ENCODE results near the gene GHR. TPM values are rescaled to one million over a fixed set of nuclear protein-coding genes. Genes with fewer than 3 reads are reported as not detected.

Gene GHR
- total and polyA plus RNA-seq, 2 of the 8 experiments (the other 6 are each of a cell fraction or from before 2014, with no cell fraction given) = 0.15 to 0.19 TPM

DNA sequence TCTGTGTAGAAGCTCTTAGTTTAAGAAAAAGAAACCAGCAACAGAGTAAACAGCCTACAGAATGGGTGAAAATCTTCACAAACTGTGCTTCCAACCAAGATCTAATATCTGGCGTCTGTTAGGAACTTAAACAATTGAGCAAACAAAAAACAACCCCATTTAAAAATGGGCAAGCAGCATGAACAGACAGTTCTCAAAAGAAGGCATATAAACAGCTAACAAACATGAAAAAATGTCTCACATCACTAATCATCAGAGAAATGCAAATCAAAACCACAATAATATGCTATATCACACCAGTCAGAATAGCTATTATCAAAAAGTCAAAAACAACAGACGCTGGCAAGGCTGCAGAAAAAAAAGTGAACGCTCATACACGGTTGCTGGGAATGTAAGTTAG lies 249.7 kb downstream of the GHR start (continued):
- TF ChIP-seq, protein P1, sequence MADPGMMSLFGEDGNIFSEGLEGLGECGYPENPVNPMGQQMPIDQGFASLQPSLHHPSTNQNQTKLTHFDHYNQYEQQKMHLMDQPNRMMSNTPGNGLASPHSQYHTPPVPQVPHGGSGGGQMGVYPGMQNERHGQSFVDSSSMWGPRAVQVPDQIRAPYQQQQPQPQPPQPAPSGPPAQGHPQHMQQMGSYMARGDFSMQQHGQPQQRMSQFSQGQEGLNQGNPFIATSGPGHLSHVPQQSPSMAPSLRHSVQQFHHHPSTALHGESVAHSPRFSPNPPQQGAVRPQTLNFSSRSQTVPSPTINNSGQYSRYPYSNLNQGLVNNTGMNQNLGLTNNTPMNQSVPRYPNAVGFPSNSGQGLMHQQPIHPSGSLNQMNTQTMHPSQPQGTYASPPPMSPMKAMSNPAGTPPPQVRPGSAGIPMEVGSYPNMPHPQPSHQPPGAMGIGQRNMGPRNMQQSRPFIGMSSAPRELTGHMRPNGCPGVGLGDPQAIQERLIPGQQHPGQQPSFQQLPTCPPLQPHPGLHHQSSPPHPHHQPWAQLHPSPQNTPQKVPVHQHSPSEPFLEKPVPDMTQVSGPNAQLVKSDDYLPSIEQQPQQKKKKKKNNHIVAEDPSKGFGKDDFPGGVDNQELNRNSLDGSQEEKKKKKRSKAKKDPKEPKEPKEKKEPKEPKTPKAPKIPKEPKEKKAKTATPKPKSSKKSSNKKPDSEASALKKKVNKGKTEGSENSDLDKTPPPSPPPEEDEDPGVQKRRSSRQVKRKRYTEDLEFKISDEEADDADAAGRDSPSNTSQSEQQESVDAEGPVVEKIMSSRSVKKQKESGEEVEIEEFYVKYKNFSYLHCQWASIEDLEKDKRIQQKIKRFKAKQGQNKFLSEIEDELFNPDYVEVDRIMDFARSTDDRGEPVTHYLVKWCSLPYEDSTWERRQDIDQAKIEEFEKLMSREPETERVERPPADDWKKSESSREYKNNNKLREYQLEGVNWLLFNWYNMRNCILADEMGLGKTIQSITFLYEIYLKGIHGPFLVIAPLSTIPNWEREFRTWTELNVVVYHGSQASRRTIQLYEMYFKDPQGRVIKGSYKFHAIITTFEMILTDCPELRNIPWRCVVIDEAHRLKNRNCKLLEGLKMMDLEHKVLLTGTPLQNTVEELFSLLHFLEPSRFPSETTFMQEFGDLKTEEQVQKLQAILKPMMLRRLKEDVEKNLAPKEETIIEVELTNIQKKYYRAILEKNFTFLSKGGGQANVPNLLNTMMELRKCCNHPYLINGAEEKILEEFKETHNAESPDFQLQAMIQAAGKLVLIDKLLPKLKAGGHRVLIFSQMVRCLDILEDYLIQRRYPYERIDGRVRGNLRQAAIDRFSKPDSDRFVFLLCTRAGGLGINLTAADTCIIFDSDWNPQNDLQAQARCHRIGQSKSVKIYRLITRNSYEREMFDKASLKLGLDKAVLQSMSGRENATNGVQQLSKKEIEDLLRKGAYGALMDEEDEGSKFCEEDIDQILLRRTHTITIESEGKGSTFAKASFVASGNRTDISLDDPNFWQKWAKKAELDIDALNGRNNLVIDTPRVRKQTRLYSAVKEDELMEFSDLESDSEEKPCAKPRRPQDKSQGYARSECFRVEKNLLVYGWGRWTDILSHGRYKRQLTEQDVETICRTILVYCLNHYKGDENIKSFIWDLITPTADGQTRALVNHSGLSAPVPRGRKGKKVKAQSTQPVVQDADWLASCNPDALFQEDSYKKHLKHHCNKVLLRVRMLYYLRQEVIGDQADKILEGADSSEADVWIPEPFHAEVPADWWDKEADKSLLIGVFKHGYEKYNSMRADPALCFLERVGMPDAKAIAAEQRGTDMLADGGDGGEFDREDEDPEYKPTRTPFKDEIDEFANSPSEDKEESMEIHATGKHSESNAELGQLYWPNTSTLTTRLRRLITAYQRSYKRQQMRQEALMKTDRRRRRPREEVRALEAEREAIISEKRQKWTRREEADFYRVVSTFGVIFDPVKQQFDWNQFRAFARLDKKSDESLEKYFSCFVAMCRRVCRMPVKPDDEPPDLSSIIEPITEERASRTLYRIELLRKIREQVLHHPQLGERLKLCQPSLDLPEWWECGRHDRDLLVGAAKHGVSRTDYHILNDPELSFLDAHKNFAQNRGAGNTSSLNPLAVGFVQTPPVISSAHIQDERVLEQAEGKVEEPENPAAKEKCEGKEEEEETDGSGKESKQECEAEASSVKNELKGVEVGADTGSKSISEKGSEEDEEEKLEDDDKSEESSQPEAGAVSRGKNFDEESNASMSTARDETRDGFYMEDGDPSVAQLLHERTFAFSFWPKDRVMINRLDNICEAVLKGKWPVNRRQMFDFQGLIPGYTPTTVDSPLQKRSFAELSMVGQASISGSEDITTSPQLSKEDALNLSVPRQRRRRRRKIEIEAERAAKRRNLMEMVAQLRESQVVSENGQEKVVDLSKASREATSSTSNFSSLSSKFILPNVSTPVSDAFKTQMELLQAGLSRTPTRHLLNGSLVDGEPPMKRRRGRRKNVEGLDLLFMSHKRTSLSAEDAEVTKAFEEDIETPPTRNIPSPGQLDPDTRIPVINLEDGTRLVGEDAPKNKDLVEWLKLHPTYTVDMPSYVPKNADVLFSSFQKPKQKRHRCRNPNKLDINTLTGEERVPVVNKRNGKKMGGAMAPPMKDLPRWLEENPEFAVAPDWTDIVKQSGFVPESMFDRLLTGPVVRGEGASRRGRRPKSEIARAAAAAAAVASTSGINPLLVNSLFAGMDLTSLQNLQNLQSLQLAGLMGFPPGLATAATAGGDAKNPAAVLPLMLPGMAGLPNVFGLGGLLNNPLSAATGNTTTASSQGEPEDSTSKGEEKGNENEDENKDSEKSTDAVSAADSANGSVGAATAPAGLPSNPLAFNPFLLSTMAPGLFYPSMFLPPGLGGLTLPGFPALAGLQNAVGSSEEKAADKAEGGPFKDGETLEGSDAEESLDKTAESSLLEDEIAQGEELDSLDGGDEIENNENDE (IDR thresholded peaks at IDR 0.05; ENCODE audit: insufficient replicate concordance, low read length) = no peak
- TF ChIP-seq SIRT6 (IDR thresholded peaks at IDR 0.05; ENCODE audit: low read length) (no peak), KDM4A (IDR thresholded peaks at IDR 0.05; ENCODE audit: low read depth, low read length, severe bottlenecking) (no peak), SP2 (IDR thresholded peaks at IDR 0.05; ENCODE audit: low read length) (no peak), POLR2A (IDR thresholded peaks at IDR 0.05; ENCODE audit: control extremely low read depth in 1 of 2, low read depth in 2 of 2, low read length in 2 of 2) (no peak), TAF1 (IDR thresholded peaks at IDR 0.05; ENCODE audit: low read depth, low read length) (no peak), CBX8 (IDR thresholded peaks at IDR 0.05; ENCODE audit: borderline replicate concordance, low read depth, low read length) (no peak), JUND (IDR thresholded peaks at IDR 0.05; ENCODE audit: low read length) (no peak), CBX5 (IDR thresholded peaks at IDR 0.05; ENCODE audit: low read depth, low read length) (no peak), POLR2AphosphoS5 (IDR thresholded peaks at IDR 0.05; ENCODE audit: low read depth, low read length) (no peak), MAFK (IDR thresholded peaks at IDR 0.05; ENCODE audit: low read depth, low read length) (no peak), BCL11A (IDR thresholded peaks at IDR 0.05; ENCODE audit: low read depth in 2 of 2, low read length in 2 of 2) (no peak), KDM5A (IDR thresholded peaks at IDR 0.05; ENCODE audit: low read length) (no peak)

Data from H1 (cell line).